Kidney tubule cell (primary cell): ENCODE measurements around the gene MCOLN1.

Experiments used
- DNase-seq: peaks from one replicate; pipeline ENCODE4 v3.0.0-alpha.2; 2018; ENCODE audit warnings: low spot score

MCOLN1 gene

DNA sequence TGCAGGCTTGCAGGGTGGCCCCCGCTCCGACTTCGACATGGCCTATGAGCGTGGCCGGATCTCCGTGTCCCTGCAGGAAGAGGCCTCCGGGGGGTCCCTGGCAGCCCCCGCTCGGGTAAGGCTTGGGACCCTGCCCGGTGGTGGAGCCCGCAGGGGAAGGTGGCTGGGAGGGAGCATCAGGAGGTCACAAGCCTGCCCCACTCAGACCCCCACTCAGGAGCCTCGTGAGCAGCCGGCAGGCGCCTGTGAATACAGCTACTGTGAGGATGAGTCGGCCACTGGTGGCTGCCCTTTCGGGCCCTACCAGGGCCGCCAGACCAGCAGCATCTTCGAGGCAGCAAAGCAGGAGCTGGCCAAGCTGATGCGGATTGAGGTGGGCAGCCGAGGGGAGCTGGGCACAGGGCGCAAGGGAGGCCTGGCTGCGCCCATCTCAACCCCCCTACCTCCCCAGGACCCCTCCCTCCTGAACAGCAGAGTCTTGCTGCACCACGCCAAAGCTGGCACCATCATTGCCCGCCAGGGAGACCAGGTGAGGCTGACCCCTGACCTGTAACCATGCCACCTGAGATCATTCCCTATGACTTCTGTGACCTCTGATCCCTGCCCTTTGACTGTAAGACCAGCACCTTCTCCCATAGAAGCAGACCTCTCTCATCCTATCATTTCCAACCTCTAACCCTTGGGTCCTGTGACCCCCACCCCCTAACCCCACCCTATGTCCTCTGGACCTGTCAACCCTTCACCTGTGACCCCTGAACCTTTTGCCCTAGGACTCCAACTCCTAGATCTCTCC is 20.3 kb downstream of the MCOLN1 start:
- DNase-seq: no peak

DNA sequence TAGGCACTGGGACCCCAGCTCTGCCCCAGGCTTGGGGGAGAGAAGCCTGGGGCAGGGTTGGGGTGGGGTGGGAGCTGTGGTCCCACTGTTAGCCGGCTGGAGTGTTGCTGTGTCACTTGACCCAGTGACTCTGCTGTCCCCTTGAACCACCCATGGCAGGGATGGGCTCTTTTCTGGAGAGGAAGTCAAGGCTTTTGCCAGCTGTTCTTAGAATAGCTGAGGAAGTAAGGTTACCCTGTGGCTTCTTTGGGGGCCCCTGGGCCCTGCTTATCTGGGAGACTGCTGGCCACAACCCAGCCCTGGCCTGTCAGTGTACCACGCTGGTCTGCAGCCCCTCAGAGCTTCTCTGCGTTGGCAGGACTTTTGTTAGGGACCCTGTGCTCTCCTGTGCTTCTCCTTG is 22.2 kb downstream of the MCOLN1 start:
- DNase-seq: no peak

DNA sequence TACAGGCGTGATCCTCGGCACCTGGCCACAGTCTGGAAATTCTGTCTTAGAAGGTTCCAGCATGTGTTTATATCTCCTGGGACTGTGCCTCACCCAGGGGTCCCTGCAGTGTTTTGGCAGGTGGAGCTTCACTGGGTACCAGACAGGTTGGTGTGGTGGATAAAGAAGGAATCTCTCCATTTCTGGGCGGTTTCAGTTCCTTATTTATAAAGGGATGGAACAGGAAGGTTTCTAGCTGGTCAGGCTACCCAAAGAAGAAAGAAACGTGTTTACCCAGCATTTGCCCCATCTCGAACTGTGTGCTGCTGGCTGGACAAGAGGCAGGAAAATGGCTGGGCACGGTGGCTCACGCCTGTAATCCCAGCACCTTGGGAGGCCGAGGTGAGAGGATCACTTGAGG is 22.9 kb downstream of the MCOLN1 start:
- DNase-seq: no peak

DNA sequence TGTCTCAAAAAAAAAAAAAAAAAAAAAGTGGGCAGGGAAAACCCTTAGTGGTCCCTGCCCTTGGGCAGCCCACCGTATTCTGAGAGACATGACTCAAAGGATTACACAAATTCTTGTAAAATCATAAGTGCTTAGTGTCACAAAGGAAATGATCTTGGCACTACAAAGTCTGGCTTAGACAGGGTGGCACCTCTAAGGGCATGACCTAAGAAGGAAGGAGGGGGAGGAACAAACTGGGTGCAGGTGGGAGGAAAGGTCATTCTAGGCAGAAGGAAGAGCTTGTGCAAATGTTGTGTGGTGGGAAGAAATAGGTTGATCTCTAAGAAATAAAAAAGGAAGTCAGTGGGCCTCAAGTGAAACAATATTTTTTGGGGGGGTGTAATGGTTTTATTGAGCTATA is 23.5 kb downstream of the MCOLN1 start:
- DNase-seq: no peak

DNA sequence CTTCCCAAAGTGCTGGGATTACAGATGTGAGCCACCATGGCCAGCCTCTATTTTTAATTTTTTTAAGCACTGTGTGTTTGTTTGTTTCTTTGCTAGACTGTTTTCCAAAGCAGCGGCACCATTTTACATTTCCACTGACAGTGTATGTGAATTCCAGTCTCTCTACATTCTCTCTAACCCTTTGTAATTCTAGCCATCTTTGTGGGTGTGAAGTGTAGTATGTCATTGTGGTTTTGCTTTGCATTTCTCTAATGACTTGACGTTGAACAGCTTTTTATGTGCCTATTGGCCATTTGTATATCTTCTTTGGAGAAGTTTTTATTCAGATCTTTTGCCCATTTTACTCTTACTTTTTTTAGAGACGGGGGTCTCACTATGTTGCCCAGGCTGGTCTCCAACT is 24.7 kb downstream of the MCOLN1 start:
- DNase-seq: no peak

DNA sequence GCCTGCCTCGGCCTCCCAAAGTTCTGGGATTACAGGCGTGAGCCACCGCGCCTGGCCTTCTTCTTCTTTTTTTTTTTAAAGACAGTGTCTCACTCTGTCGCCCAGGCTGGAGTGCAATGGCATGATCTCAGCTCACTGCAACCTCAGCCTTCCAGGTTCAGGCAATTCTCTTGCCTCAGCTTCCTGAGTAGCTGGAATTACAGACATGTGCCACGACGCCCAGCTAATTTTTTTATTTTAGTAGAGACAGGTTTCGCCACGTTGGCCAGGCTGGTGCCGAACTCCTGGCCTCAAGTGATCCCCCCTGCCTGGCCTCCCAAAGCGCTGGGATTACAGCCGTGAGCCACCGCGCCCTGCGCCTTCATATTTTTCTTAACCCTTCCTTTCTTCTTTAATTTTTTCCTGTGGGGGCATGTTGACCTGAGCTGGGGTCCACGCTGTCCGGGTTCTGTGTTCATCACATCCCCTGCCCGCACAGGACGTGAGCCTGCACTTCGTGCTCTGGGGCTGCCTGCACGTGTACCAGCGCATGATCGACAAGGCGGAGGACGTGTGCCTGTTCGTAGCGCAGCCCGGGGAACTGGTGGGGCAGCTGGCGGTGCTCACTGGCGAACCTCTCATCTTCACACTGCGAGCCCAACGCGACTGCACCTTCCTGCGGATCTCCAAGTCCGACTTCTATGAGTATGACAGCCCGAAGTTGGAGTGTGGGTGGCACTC is 27.2 kb downstream of the MCOLN1 start:
- DNase-seq: no peak

DNA sequence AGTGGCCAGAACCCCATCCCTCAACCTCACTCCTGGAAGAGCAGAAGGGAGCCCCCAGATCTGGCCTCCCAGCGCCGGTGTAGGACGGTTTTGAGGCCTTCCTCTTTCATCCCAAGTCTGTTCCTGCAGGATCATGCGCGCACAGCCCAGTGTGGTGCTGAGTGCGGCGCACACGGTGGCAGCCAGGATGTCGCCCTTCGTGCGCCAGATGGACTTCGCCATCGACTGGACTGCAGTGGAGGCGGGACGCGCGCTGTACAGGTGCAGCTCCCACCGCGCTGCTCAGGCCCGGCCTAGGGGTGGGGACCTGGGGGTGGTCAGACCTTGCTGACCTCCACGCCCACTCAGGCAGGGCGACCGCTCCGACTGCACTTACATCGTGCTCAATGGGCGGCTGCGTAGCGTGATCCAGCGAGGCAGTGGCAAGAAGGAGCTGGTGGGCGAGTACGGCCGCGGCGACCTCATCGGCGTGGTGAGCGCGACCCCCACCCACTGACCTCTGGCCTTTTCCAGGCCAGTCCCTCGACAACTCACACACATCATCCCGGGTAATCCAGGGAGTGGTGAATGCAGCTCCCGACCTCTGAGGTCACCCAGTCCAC is 27.8 kb downstream of the MCOLN1 start:
- DNase-seq: no peak

DNA sequence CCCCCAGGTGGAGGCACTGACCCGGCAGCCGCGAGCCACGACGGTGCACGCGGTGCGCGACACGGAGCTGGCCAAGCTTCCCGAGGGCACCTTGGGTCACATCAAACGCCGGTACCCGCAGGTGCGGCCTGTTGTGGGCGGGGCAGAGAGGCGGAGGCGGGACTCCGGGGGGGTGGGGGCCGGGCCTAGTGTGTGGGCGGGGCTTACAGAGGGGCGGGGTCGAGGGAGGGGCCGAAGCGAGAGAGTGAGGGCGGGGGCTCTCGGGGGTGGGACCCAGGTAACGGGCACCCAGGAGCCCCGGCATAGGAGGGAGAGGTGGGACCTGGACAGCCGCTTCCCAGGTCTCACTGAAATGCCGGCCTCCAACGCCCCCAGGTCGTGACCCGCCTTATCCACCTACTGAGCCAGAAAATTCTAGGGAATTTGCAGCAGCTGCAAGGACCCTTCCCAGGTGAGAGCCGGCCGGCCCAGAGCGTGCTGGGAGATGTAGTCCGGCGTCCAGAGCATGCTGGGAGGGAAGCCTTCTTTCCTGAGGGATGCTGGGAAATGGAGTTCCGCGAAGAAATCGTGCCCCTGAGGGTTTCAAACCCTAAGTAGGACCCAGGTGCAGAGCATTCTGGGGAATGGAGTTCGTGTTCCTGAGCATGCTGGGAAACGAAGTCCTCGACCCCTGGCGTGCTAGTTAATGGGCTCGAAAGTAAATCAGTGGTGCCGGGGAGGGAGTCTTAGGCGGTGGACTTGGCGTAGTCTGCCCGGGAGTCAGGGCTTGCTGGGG is 28.8 kb downstream of the MCOLN1 start:
- DNase-seq: peak; percentile 49

DNA sequence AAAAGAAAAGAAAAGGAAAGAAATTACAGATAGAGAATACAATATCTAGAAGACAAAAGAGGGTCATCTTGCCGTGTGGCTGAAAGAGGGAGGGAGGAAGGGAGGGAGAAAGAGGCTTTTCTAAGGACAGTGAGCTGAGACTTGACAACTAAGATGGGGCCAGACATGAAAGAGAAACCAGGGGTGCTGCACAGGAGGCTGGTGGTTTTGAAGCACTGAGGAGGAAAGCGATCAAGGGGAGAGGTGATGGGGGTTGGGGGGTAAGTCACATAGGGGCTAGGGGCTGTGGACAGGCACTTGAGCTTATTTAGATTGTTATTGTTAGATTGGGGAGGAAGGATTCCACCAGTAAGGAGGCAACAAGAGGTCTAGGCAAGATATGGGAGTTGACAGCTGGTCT is 30.4 kb downstream of the MCOLN1 start:
- DNase-seq: no peak

DNA sequence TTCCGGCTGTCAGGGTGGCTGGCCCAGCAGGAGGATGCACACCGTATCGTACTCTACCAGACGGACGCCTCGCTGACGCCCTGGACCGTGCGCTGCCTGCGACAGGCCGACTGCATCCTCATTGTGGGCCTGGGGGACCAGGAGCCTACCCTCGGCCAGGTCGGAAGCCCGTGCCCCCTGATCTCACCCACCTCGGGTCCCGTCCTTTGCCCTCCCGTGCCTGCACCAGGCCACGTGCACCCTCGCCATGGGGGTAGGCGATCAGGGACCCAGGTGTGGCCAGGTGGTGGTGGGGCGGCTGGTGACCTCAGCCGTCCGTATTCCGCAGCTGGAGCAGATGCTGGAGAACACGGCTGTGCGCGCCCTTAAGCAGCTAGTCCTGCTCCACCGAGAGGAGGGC is 32.1 kb downstream of the MCOLN1 start:
- no peak for DNase-seq

DNA sequence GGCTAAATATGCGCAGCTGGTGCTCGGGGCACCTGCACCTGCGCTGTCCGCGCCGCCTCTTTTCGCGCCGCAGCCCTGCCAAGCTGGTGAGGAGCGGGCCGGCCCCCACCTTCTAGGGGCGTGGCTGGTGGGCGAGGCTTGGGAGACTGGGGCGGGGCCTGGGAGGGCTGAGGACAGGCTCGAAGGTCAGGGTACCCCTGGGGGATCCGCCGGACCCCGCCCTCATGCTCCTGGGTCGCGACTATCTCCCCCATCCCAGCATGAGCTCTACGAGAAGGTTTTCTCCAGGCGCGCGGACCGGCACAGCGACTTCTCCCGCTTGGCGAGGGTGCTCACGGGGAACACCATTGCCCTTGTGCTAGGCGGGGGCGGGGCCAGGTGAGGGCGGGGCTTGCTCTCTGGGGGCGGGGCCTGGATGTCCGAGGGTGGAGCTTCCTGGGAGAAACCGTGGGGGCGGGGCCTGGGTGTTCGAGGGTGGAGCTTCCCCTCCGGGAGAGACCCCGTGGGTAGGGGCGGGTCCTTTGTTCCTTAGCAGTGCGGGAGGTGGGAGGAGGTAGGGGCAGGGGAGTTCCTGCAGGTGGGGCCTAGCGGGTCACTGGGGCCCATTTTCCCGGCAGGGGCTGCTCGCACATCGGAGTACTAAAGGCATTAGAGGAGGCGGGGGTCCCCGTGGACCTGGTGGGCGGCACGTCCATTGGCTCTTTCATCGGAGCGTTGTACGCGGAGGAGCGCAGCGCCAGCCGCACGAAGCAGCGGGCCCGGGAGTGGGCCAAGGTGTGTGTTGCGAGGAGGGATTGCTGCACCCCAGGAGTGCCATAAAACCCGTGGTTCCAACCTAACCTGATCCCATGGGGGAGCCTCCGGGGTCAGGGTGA is 32.8 kb downstream of the MCOLN1 start:
- DNase-seq: no peak

DNA sequence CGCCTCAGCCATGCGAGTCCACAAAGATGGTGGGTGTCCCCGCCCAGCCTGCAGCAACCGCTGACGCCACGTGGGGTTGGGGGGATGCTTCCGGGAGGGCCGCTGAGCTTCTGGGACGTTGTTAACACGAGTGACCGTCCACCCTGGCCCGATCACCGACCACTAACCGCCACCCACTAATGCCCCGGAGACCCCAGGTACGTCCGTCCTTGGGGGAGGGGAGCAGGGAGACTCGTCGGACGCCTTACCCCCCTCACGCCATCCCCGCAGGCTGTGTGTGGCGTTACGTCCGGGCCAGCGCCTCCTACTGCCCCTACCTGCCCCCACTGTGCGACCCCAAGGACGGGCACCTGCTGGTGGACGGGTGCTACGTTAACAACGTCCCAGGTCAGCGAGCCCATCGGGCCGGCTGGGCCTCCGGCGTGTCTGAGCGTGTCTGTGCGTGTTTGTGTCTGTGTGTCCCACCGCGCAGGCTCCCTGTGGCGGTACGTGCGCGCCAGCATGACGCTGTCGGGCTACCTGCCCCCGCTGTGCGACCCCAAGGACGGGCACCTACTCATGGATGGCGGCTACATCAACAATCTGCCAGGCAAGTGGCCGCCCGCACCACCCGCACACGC is 34.4 kb downstream of the MCOLN1 start:
- DNase-seq: no peak

DNA sequence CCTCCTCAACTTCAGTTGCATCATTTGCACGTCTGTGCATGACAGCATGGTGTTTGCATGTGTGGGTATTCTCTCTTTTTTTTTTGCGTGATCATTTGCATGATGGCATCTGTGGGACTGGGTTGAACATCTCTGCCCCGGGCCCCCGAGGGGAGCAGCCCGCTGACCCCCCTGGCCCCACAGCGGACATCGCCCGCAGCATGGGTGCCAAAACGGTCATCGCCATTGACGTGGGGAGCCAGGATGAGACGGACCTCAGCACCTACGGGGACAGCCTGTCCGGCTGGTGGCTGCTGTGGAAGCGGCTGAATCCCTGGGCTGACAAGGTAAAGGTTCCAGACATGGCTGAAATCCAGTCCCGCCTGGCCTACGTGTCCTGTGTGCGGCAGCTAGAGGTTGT is 36.2 kb downstream of the MCOLN1 start:
- DNase-seq: no peak

DNA sequence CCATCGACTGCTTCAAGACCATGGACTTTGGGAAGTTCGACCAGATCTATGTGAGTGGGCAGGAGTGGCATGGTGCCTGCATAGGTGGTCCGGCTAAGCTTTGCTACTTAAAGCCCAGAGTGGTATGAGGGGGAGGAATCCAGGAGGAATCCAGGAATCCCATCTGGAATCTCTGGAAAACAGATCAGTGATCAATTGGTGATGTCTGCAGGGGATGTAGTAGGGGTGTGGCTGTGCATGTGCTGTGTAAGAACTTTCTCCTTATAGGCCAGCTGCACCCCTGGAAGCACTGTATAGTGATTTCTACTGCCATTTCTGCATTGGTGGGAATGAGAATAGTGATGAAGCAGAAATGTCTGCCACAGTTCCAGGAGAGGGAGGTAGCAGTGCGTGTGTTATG is 36.7 kb downstream of the MCOLN1 start:
- no peak for DNase-seq

DNA sequence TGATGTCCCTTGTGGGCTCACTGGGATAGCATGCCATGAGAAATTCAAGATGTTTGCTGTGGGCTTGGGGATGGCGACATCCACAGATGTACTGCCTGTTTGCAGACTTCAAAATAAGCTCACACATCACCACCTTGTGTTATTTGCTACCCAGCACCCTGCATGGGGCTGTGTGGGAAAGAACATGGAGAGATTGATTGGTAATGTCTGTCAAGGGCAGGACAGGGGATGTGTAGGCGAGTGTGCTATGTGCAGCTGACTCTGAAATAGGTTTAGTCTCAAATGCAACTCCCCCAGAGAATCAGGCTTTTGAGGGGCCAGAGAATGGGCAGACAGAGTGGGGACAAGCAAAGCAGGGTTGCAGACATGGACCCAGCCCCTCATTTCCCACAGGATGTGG is 37.8 kb downstream of the MCOLN1 start:
- no peak for DNase-seq

DNA sequence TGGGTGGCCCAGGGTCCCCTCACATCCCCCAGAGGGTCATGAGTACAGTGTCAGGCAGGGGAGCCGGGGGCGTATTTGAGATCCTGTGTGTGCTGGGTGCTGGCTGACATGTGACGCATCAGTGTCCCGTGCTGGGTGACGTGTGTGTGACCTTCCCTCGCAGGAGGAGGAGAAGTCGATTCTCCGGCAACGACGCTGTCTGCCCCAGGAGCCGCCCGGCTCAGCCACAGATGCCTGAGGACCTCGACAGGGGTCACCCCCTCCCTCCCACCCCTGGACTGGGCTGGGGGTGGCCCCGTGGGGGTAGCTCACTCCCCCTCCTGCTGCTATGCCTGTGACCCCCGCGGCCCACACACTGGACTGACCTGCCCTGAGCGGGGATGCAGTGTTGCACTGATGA is 38.9 kb downstream of the MCOLN1 start:
- DNase-seq: no peak

DNA sequence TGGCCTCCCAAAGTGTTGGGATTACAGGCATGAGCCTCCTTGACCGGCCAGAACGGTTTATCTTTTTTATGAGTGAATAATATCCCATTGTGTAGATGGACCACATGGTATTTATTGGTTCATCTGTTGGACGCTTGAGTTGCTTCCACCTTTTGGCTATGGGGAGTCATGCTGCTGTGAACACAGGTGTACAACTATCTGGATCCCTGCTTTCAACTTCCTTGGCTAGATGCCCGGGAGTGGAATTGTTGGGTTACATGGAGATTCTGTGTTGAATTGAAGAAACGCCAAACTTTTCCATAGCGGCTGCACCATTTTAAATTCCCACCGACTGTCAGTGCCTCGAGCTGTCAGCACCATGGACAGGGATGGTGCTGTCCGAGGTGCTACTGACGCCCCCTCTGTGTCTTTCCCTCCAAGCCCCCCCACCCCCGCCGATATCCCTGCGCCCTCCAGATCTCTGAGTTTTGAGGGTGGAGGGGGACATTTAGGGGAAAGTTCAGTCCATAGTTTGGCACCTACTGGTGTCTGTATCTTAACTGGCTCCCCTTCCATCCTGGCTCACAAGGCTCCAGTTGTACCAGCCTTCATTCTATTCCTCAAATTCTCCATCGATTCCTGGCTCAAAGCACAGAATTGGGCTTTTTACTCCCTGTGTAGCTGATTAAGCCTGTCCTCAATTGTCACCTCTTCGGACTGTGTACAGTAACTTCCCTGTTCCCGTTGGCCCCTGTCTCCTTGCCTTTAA is 40.4 kb downstream of the MCOLN1 start:
- peak; percentile 21 for DNase-seq

DNA sequence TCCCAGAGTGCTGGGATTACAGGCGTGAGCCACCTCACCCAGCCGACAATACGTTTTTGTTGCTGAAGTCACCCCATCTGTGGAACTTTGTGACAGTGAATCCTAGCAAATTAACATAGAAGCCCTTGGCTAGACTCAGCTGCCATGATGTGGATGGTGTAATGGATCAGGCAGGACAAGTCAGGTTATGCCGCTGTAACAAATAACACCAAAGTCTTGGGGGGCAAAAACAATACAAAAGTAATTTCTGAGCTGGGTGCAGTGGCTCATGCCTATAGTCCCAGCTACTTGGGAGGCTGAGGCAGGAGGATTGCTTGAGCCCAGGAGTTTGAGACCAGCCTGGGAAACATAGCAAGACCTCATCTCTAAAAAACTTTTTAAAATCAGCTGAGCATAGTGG is 42.4 kb downstream of the MCOLN1 start:
- DNase-seq: no peak

DNA sequence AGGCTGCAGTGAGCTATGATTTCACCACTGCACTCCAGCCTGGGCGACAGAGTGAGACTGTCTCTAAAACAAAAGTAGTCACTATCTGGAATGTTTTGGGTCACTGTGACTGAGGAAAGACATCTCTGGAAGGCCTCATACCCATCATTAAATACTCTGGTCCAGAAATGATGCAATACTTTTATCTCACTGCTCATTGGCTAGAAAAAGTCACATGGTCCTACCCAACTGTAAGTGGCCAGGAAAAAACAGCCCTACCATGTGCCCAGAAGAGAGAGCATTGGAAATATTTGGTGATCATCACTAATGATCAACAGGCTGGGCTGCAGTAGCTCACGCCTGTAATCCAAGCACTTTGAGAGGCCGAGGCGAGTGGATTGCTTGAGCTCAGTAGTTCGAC is 42.9 kb downstream of the MCOLN1 start:
- no peak for DNase-seq

DNA sequence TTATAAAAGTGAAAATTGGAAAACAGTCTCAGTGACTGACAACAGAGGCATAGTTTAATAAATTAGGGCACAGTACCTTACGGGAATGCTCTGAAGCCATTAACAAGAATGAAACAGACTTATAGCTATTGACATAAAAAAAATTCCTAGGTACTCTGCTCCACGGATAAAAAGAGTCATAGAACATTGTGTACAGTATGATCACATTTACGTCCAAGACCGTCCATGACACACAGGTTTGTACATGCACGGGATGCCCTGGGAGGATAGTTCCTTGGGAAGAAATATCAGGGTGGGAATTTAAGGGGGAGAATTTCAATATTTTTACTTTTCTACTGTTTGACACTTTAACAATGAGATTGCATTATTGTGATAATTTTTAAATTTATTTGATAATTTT is 48.3 kb downstream of the MCOLN1 start:
- no peak for DNase-seq
